Myocyte (in vitro differentiated cells): ENCODE data around the gene DAG1. TPM values are rescaled to one million over a fixed set of nuclear protein-coding genes. Genes with fewer than 3 reads are reported as not detected.

Experiments used
- DNase-seq: peaks from one replicate; pipeline ENCODE4 v3.0.0-alpha.2; 2012; ENCODE audit warnings: low read depth
- total RNA-seq: library from RNA; depleted of rRNA; stranded (reverse); fragments of >200 nt; gene quantifications from 2 replicates; pipeline ENCODE4 v1.2.3, GENCODE V29; 2014

DAG1 gene
- total RNA-seq, 1 donor from 2014 or later: 276 TPM

GRCh38 chr3:49512781-49513355 lies 42.8 kb downstream of the DAG1 start:
- no peak for DNase-seq

- no peak for DNase-seq
Measured at GRCh38 chr3:49513494-49514124, 43.5 kb downstream of the DAG1 start.

- no peak for DNase-seq
Measured at GRCh38 chr3:49518016-49518415, 47.9 kb downstream of the DAG1 start.

- no peak for DNase-seq
Measured at GRCh38 chr3:49518441-49518840, 48.4 kb downstream of the DAG1 start.

- peak; percentile 38 for DNase-seq
Measured at GRCh38 chr3:49519296-49519695, 49.2 kb downstream of the DAG1 start.

GRCh38 chr3:49519916-49520385 lies 49.9 kb downstream of the DAG1 start:
- DNase-seq: no peak

GRCh38 chr3:49523756-49524747 lies 54.0 kb downstream of the DAG1 start:
- no peak for DNase-seq

- no peak for DNase-seq
Measured at GRCh38 chr3:49529567-49529966, 59.5 kb downstream of the DAG1 start.

- DNase-seq: no peak
Measured at GRCh38 chr3:49530231-49530630, 60.2 kb downstream of the DAG1 start.

GRCh38 chr3:49530701-49531100 lies 60.6 kb downstream of the DAG1 start:
- no peak for DNase-seq

- DNase-seq: no peak
Measured at GRCh38 chr3:49531218-49531617, 61.2 kb downstream of the DAG1 start.

- DNase-seq: no peak
Measured at GRCh38 chr3:49531715-49532114, 61.6 kb downstream of the DAG1 start.

- no peak for DNase-seq
Measured at GRCh38 chr3:49533031-49533430, 63.0 kb downstream of the DAG1 start.

- no peak for DNase-seq
Measured at GRCh38 chr3:49533786-49534519, 63.9 kb downstream of the DAG1 start.

- DNase-seq: peak; percentile 38
Measured at GRCh38 chr3:49534581-49535441, 64.7 kb downstream of the DAG1 start.

- DNase-seq: peak; percentile 85
Measured at GRCh38 chr3:49535971-49536874, 66.2 kb downstream of the DAG1 start.

- DNase-seq: no peak
Measured at GRCh38 chr3:49536875-49537533, 66.9 kb downstream of the DAG1 start.
